Measurements from ENCODE around the gene VMO1.

VMO1 gene

GRCh38 chr17:4788807-4789700 lies 2.9 kb upstream of the VMO1 start, which contains the start of gene GLTPD2:
GLTPD2 (plus strand) TSS chr17:4788964; CDS start chr17:4789012, 48 bp downstream.
- H3K4me2 ChIP-seq (ENCODE audit: low read length): peak within 1 kb of the TSS; percentile 91
- no peak for TF ChIP-seq CTCF (IDR thresholded peaks at IDR 0.05; ENCODE audit: low read depth, low read length, poor library complexity, severe bottlenecking)
- H3K4me3 ChIP-seq (ENCODE audit: low read length): peak within 1 kb of the TSS; percentile 78
- H4K20me1 ChIP-seq (ENCODE audit: control insufficient read depth, insufficient read depth, low read depth, low read length): no peaks in the 10 kb centered on the region
- peaks cover 4% of the 10 kb centered on the region; the same call in 1 of the 2 replicates for H3F3A ChIP-seq (ENCODE audit: control insufficient read depth, insufficient read depth)
- peaks cover 15% of the 10 kb centered on the region for H3K4me1 ChIP-seq (ENCODE audit: control insufficient read depth, low read length)
- H3K9me2 ChIP-seq (replicated peaks; ENCODE audit: control insufficient read depth, low read length): no peaks in the 10 kb centered on the region
- no peaks in the 10 kb centered on the region for H3K79me2 ChIP-seq (ENCODE audit: control insufficient read depth, low read length)
- no peak within 1 kb of the TSS for H3K27ac ChIP-seq (ENCODE audit: low read depth, low read length)
- no peaks in the 10 kb centered on the region for H3K9me3 ChIP-seq (ENCODE audit: control insufficient read depth, insufficient read depth, low read length)
- peaks cover 15% of the 10 kb centered on the region for H3K27me3 ChIP-seq (ENCODE audit: control insufficient read depth, low read length)
- no peaks in the 10 kb centered on the region for H3K36me3 ChIP-seq (ENCODE audit: control insufficient read depth, low read length)

- Histone ChIP-seq H3K36me3 (ENCODE audit: control insufficient read depth, low read length) (no peaks in the 10 kb centered on the region), H3K4me2 (ENCODE audit: low read length) (no peak overlapping the region), H3K4me1 (ENCODE audit: control insufficient read depth, low read length) (peaks cover 15% of the 10 kb centered on the region), H3K9me2 (replicated peaks; ENCODE audit: control insufficient read depth, low read length) (no peaks in the 10 kb centered on the region), H3F3A (ENCODE audit: control insufficient read depth, insufficient read depth) (peaks cover 4% of the 10 kb centered on the region; the same call in 1 of the 2 replicates), H3K79me2 (ENCODE audit: control insufficient read depth, low read length) (no peaks in the 10 kb centered on the region), H3K27ac (ENCODE audit: low read depth, low read length) (no peak overlapping the region), H3K9me3 (ENCODE audit: control insufficient read depth, insufficient read depth, low read length) (no peaks in the 10 kb centered on the region), H3K4me3 (ENCODE audit: low read length) (no peak overlapping the region), H3K27me3 (ENCODE audit: control insufficient read depth, low read length) (peaks cover 15% of the 10 kb centered on the region), H4K20me1 (ENCODE audit: control insufficient read depth, insufficient read depth, low read depth, low read length) (no peaks in the 10 kb centered on the region)
- no peak for TF ChIP-seq EZH2phosphoT487 (IDR thresholded peaks at IDR 0.05; ENCODE audit: borderline replicate concordance, low read length)
Observed at GRCh38 chr17:4788159-4788806, 2.1 kb upstream of the VMO1 start.

- H3K4me3 ChIP-seq (ENCODE audit: low read length): no peak overlapping the region
- peaks cover 4% of the 10 kb centered on the region; the same call in 1 of the 2 replicates for H3F3A ChIP-seq (ENCODE audit: control insufficient read depth, insufficient read depth)
- H3K79me2 ChIP-seq (ENCODE audit: control insufficient read depth, low read length): no peaks in the 10 kb centered on the region
- no peak overlapping the region for H3K27ac ChIP-seq (ENCODE audit: low read depth, low read length)
- H3K9me3 ChIP-seq (ENCODE audit: control insufficient read depth, insufficient read depth, low read length): no peaks in the 10 kb centered on the region
- no peaks in the 10 kb centered on the region for H3K36me3 ChIP-seq (ENCODE audit: control insufficient read depth, low read length)
- peaks cover 15% of the 10 kb centered on the region for H3K4me1 ChIP-seq (ENCODE audit: control insufficient read depth, low read length)
- H3K27me3 ChIP-seq (ENCODE audit: control insufficient read depth, low read length): peaks cover 12% of the 10 kb centered on the region
- no peaks in the 10 kb centered on the region for H4K20me1 ChIP-seq (ENCODE audit: control insufficient read depth, insufficient read depth, low read depth, low read length)
- no peak for TF ChIP-seq EZH2phosphoT487 (IDR thresholded peaks at IDR 0.05; ENCODE audit: borderline replicate concordance, low read length)
- TF ChIP-seq CTCF (IDR thresholded peaks at IDR 0.05; ENCODE audit: low read depth, low read length, poor library complexity, severe bottlenecking): no peak
- no peak overlapping the region for H3K4me2 ChIP-seq (ENCODE audit: low read length)
- H3K9me2 ChIP-seq (replicated peaks; ENCODE audit: control insufficient read depth, low read length): no peaks in the 10 kb centered on the region
Observed at GRCh38 chr17:4786516-4786915, 352 bp upstream of the VMO1 start.
